ENCODE results near the gene TMEM132E.

Gene TMEM132E

GRCh38 chr17:34571428-34572130 is 7.8 kb upstream of the TMEM132E start:
- H3K27me3 ChIP-seq (ENCODE audit: control insufficient read depth, insufficient read depth, low read length) = peaks cover 36% of the 10 kb centered on the region
- H3K27ac ChIP-seq (ENCODE audit: low read length) = no peak overlapping the region
- H3K9me3 ChIP-seq (ENCODE audit: control insufficient read depth, low read depth, low read length) = no peaks in the 10 kb centered on the region

GRCh38 chr17:34572483-34572882 is 6.9 kb upstream of the TMEM132E start:
- no peaks in the 10 kb centered on the region for H3K9me3 ChIP-seq (ENCODE audit: control insufficient read depth, low read depth, low read length)
- no peak overlapping the region for H3K27ac ChIP-seq (ENCODE audit: low read length)
- peaks cover 9% of the 10 kb centered on the region for H3K4me1 ChIP-seq (ENCODE audit: control insufficient read depth, low read depth, low read length)
- no peaks in the 10 kb centered on the region for H3K36me3 ChIP-seq (ENCODE audit: control insufficient read depth, low read depth, low read length)
- H3K9ac ChIP-seq (ENCODE audit: low read length) = no peak overlapping the region
- H3K27me3 ChIP-seq (ENCODE audit: control insufficient read depth, insufficient read depth, low read length) = peaks cover 45% of the 10 kb centered on the region
- no peak overlapping the region for H3K4me3 ChIP-seq (ENCODE audit: low read length)

More at GRCh38 chr17:34571428-34572130, 7.8 kb upstream of the TMEM132E start:
- H3K4me1 ChIP-seq (ENCODE audit: control insufficient read depth, low read depth, low read length) = peaks cover 6% of the 10 kb centered on the region
- no peak overlapping the region for H3K4me3 ChIP-seq (ENCODE audit: low read length)
- H3K36me3 ChIP-seq (ENCODE audit: control insufficient read depth, low read depth, low read length) = no peaks in the 10 kb centered on the region
- no peak overlapping the region for H3K9ac ChIP-seq (ENCODE audit: low read length)

DNA sequence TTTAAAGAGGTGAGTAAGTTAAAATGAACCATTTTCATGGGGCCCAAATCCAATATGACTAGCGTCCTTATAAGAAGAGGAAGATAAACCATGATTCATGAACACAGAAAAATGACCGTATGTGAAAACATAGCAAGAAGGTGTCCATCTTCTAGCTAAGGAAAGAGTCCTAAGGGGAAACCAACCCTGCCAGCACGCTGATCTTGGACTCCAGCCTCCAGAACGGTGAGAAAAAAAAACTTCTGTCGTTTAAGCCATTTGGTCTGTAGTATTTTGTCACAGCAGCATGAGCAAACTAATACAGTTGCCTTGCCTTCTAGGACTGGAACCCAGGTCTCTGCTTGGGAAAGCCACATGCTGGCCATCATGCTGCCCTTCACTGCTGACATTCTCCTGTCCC is 4.2 kb upstream of the TMEM132E start:
- H3K27me3 ChIP-seq (ENCODE audit: control insufficient read depth, insufficient read depth, low read length) = peaks cover 72% of the 10 kb centered on the region
- H3K9me3 ChIP-seq (ENCODE audit: control insufficient read depth, low read depth, low read length) = no peaks in the 10 kb centered on the region

DNA sequence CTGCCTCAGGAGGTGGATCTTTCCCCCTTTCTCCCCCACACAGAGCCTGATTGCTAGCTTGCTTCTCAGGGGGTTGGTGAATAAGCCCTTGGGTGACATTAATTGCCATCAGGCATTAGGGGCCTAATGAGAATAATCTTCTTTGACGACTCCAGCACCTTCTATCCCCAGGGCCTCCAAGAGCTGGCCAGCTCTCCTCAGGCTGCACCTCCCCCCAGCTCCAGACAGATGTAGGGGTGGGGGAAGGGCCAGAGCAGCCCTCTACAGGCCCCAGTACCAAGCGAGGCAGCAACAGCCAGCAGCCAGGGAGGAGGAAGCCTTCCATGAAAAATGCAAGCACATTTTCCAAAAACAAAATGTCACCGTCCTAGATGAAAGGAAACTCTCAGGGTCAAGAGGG is 1.4 kb upstream of the TMEM132E start:
- H3K36me3 ChIP-seq (ENCODE audit: control insufficient read depth, low read depth, low read length) = no peaks in the 10 kb centered on the region
- H3K9ac ChIP-seq (ENCODE audit: low read length) = no peak overlapping the region
- H3K4me1 ChIP-seq (ENCODE audit: control insufficient read depth, low read depth, low read length) = peaks cover 16% of the 10 kb centered on the region

More for the DNA sequence above, 4.2 kb upstream of the TMEM132E start:
- H3K4me3 ChIP-seq (ENCODE audit: low read length) = no peak overlapping the region
- H3K4me1 ChIP-seq (ENCODE audit: control insufficient read depth, low read depth, low read length) = peaks cover 16% of the 10 kb centered on the region
- no peaks in the 10 kb centered on the region for H3K36me3 ChIP-seq (ENCODE audit: control insufficient read depth, low read depth, low read length)
- H3K9ac ChIP-seq (ENCODE audit: low read length) = no peak overlapping the region
- H3K27ac ChIP-seq (ENCODE audit: low read length) = no peak overlapping the region

DNA sequence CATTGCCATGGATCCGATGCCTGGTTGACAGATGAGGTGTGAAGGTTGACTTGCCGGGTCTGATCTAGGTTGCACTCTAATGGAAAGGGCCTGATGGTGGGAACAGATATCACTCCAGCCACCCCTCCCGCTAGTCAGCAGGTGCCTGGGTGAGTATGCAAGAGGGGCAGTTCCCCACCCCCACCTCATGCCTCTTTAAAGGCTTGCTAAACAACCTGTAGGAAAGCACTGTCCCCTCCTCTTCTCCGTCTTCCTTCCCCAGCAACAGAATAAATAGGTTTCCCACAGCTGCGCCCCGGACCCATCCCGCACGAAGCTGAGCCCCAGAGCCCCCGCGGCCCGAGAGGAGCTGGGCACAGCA is 746 bp upstream of the TMEM132E start:
- peaks cover 16% of the 10 kb centered on the region for H3K4me1 ChIP-seq (ENCODE audit: control insufficient read depth, low read depth, low read length)
- peaks cover 95% of the 10 kb centered on the region for H3K27me3 ChIP-seq (ENCODE audit: control insufficient read depth, insufficient read depth, low read length)
- H3K4me3 ChIP-seq (ENCODE audit: low read length) = peak overlapping the region; percentile 66
- H3K9ac ChIP-seq (ENCODE audit: low read length) = no peak overlapping the region
- H3K36me3 ChIP-seq (ENCODE audit: control insufficient read depth, low read depth, low read length) = no peaks in the 10 kb centered on the region
- H3K27ac ChIP-seq (ENCODE audit: low read length) = no peak overlapping the region
- H3K9me3 ChIP-seq (ENCODE audit: control insufficient read depth, low read depth, low read length) = no peaks in the 10 kb centered on the region

More for the DNA sequence above, 1.4 kb upstream of the TMEM132E start:
- no peaks in the 10 kb centered on the region for H3K9me3 ChIP-seq (ENCODE audit: control insufficient read depth, low read depth, low read length)
- no peak overlapping the region for H3K27ac ChIP-seq (ENCODE audit: low read length)
- peaks cover 94% of the 10 kb centered on the region for H3K27me3 ChIP-seq (ENCODE audit: control insufficient read depth, insufficient read depth, low read length)
- H3K4me3 ChIP-seq (ENCODE audit: low read length) = peak overlapping the region; percentile 66

- H3K27me3 ChIP-seq (ENCODE audit: control insufficient read depth, insufficient read depth, low read length) = peaks cover 100% of the 10 kb centered on the region
- no peaks in the 10 kb centered on the region for H3K9me3 ChIP-seq (ENCODE audit: control insufficient read depth, low read depth, low read length)
- H3K4me3 ChIP-seq (ENCODE audit: low read length) = peak overlapping the region; percentile 66
- no peak overlapping the region for H3K9ac ChIP-seq (ENCODE audit: low read length)
- H3K36me3 ChIP-seq (ENCODE audit: control insufficient read depth, low read depth, low read length) = no peaks in the 10 kb centered on the region
- peaks cover 16% of the 10 kb centered on the region for H3K4me1 ChIP-seq (ENCODE audit: control insufficient read depth, low read depth, low read length)
- no peak overlapping the region for H3K27ac ChIP-seq (ENCODE audit: low read length)
These were observed 750 bp downstream of the TMEM132E start for GRCh38 chr17:34579979-34580684.

DNA sequence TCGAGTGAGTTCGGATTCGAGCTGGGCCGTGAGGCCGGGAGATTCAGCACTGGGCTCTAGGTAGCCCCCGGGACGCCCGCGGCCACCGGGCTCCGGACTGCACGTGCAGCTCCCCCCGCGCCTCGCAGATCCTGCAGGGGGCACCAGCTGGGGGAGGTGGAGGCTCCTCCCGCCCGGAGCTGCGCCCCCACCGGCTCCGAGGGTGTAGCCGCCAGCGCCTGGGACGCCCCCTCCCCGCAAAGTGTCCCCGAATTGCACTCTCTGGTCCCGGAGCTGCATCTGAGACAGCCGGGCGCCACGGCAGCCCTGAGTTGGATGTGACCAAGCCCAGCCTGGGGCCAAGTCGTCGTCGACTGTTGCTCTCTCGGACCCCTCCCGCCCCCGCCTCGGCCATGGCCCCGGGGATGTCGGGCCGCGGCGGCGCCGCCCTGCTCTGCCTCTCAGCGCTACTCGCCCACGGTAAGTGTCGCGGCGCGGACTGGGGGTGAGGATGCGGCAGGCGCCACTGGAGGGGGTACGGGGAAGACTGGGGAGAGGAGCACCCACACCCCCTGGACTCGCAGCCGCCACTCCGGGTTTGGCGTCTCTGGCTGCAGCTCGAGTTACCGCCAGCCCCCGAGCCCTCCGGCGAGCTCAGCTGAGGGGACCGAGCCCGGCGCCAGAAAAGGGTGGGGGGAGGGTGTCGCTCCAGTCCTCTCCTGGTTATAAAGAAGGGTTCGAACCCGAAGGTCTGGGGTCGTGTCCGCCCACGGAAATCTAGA is 1.5 kb downstream of the TMEM132E start:
- H3K9ac ChIP-seq (ENCODE audit: low read length) = no peak overlapping the region
- no peaks in the 10 kb centered on the region for H3K9me3 ChIP-seq (ENCODE audit: control insufficient read depth, low read depth, low read length)
- H3K36me3 ChIP-seq (ENCODE audit: control insufficient read depth, low read depth, low read length) = no peaks in the 10 kb centered on the region
- peak overlapping the region; percentile 66 for H3K4me3 ChIP-seq (ENCODE audit: low read length)
- H3K27ac ChIP-seq (ENCODE audit: low read length) = no peak overlapping the region
- peaks cover 16% of the 10 kb centered on the region for H3K4me1 ChIP-seq (ENCODE audit: control insufficient read depth, low read depth, low read length)
- H3K27me3 ChIP-seq (ENCODE audit: control insufficient read depth, insufficient read depth, low read length) = peaks cover 100% of the 10 kb centered on the region

GRCh38 chr17:34581446-34582184 is 2.2 kb downstream of the TMEM132E start:
- Histone ChIP-seq H3K9ac (ENCODE audit: low read length) (no peak overlapping the region), H3K27me3 (ENCODE audit: control insufficient read depth, insufficient read depth, low read length) (peaks cover 100% of the 10 kb centered on the region), H3K36me3 (ENCODE audit: control insufficient read depth, low read depth, low read length) (no peaks in the 10 kb centered on the region), H3K4me1 (ENCODE audit: control insufficient read depth, low read depth, low read length) (peaks cover 16% of the 10 kb centered on the region), H3K9me3 (ENCODE audit: control insufficient read depth, low read depth, low read length) (no peaks in the 10 kb centered on the region), H3K4me3 (ENCODE audit: low read length) (peak overlapping the region; percentile 66), H3K27ac (ENCODE audit: low read length) (no peak overlapping the region)

DNA sequence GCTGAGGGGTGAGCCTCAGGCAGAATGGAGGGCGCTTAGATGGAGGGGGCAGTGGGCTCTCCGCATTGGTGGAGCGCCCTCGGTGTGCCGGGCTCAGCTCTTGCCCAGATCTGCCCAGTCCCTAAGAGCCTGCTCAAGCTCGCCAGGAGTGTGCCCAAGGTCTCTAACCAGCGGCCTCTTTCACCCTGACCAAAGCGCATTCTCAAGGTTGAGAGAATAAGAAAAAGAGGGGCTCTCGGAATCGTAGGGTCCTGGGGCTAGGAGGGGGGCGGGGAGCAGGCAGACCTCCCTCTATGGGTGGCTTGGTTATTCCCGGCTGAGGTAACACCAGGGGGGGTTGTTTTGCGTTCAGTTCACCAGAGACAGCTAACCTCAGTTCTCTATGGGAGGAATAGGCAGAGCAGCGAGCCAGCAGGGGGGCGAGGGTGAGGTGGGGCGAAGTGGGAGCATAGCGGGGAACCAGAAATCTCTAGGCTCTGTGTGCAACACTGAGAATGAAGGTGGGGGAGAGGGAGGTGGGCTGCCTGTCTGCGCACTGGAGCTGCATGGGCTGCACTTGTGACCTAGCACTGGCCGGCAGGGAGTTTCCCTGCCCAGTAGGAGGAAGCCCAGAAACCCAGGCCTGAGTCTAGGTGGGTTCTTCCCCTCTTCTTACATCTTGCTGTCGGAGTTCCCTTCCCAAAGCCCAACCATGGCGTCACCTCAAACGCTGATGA is 3.0 kb downstream of the TMEM132E start:
- Histone ChIP-seq H3K4me1 (ENCODE audit: control insufficient read depth, low read depth, low read length) (peaks cover 14% of the 10 kb centered on the region), H3K36me3 (ENCODE audit: control insufficient read depth, low read depth, low read length) (no peaks in the 10 kb centered on the region), H3K9ac (ENCODE audit: low read length) (no peak overlapping the region), H3K4me3 (ENCODE audit: low read length) (peak overlapping the region; percentile 66), H3K27me3 (ENCODE audit: control insufficient read depth, insufficient read depth, low read length) (peaks cover 100% of the 10 kb centered on the region), H3K9me3 (ENCODE audit: control insufficient read depth, low read depth, low read length) (no peaks in the 10 kb centered on the region), H3K27ac (ENCODE audit: low read length) (no peak overlapping the region)

GRCh38 chr17:34582901-34583245 is 3.5 kb downstream of the TMEM132E start:
- Histone ChIP-seq H3K9ac (ENCODE audit: low read length) (no peak overlapping the region), H3K36me3 (ENCODE audit: control insufficient read depth, low read depth, low read length) (no peaks in the 10 kb centered on the region), H3K4me3 (ENCODE audit: low read length) (no peak overlapping the region), H3K27me3 (ENCODE audit: control insufficient read depth, insufficient read depth, low read length) (peaks cover 100% of the 10 kb centered on the region), H3K4me1 (ENCODE audit: control insufficient read depth, low read depth, low read length) (peaks cover 9% of the 10 kb centered on the region), H3K27ac (ENCODE audit: low read length) (no peak overlapping the region), H3K9me3 (ENCODE audit: control insufficient read depth, low read depth, low read length) (no peaks in the 10 kb centered on the region)

Measured in iPS-18a (cell line).